Lung microvascular endothelial cell (primary cell): ENCODE results near the gene TAS2R42. TPM values are rescaled to one million over a fixed set of nuclear protein-coding genes. Genes with fewer than 3 reads are reported as not detected.
A peak's percentile ranks its signal among the peaks of the same experiment; 100 is the strongest.

ENCODE experiments used
- DNase-seq, 2 donors: peaks; one replicate each; pipeline versions ENCODE4 v3.0.0 to v3.0.0-alpha.2; 2010; ENCODE audit warnings: low read depth in 2 of 2
- total RNA-seq: library from RNA; depleted of rRNA; stranded (reverse); fragments of >200 nt; gene quantifications from 2 replicates; pipeline ENCODE4 v1.2.1, GENCODE V29; 2014

Gene TAS2R42, protein sequence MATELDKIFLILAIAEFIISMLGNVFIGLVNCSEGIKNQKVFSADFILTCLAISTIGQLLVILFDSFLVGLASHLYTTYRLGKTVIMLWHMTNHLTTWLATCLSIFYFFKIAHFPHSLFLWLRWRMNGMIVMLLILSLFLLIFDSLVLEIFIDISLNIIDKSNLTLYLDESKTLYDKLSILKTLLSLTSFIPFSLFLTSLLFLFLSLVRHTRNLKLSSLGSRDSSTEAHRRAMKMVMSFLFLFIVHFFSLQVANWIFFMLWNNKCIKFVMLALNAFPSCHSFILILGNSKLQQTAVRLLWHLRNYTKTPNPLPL
- not detected in 2 replicates for total RNA-seq

GRCh38 chr12:11186837-11187236 lies at the start of gene TAS2R42:
Gene TAS2R42, minus strand, starts transcription at chr12:11186937. Its CDS starts 0 bp downstream, at chr12:11186937.
- no peak for DNase-seq

- DNase-seq: no peak
Measured at GRCh38 chr12:11233532-11233931, 46.8 kb upstream of the TAS2R42 start.

DNA sequence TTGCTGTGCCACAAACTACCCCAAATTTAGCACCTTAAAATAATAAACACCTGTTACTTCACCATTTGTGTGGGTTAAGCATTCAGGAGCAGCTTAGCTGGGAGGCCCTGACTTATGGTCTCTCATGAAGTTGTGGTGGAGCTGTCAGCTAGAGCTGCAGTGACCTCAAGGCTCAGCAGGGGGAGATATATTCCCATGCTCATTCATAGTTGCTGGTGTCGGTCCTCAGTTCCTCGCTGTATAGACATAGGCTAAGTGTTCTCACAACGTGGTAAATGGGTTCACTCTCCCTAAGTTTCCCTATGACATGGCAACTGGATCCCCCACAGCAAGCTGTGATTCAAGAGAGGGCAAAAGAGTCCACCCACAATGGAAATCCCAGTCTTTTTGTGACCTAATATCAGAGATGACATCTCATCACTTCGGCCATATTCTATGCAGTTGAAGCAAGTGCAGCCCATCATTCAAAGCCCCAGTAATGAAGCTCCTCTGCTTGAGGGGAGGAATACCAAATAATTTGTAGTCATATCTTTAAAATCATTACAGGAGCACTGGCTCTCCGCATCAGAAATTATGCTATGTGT lies 41.7 kb upstream of the TAS2R42 start:
- peak; percentile 65 to 75 for DNase-seq

DNA sequence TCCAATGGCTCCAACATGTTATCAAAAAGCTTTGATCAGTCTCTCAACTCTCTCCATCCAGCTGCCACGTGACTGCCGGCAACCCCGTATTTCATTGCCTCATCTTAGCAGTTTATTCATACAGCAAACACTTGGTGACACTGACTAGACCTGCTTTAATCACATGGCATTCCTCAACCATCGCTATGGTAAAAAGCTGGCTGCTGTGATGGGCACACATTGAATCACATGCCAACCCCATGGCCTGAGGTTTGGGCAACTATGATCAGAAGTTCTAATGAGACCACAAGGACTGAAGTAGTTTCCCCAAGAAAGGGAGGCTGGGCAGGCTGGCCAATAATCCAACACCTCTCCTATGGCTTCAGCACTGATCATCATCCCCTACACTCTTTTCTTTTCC lies 40.6 kb upstream of the TAS2R42 start:
- DNase-seq: no peak

- no peak for DNase-seq
Measured at GRCh38 chr12:11209113-11209512, 22.4 kb upstream of the TAS2R42 start.

- no peak for DNase-seq
Measured at GRCh38 chr12:11204173-11204572, 17.4 kb upstream of the TAS2R42 start.

- no peak for DNase-seq
Measured at GRCh38 chr12:11202811-11203210, 16.1 kb upstream of the TAS2R42 start.

GRCh38 chr12:11183011-11183410 lies 3.7 kb downstream of the TAS2R42 start:
- DNase-seq: no peak

DNA sequence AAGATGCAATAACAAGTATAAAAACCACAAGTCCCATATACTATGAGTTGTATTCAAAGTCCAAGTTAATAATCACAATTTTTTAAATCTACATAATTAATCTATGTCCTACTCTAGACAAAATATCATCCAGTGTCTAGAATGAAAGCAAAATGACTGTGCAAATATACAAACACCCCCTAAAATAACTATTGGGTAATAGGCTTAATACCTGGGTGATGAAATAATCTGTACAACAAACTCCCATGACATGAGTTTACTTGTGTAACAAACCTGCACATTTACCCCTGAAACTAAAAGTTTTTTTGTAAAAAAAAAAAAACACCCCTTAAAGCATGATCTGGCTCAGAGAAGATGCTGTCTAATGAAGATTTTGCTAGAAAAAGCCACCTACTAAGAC lies 4.2 kb downstream of the TAS2R42 start:
- no peak for DNase-seq

DNA sequence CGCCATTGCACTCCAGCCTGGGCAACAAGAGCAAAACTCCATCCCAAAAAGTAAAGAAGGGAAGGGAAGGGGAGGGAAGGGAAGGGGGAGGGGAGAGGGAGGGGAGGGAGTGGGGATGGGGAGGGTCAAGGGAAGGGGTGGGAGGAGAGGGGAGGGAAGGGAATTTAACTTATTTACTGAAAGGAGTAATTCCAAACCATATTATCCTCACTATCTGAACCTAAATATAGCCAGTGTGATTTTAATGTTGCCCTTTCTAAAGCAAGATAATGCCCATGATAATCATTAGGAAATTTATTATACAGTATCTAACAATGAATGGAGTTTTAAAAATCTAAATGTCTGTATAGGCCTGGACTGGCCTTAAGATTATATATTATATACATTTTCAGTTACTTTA lies 8.5 kb downstream of the TAS2R42 start:
- DNase-seq: no peak

GRCh38 chr12:11174022-11174421 lies 12.7 kb downstream of the TAS2R42 start:
- DNase-seq: peak in 1 of 2 donors; percentile 49

DNA sequence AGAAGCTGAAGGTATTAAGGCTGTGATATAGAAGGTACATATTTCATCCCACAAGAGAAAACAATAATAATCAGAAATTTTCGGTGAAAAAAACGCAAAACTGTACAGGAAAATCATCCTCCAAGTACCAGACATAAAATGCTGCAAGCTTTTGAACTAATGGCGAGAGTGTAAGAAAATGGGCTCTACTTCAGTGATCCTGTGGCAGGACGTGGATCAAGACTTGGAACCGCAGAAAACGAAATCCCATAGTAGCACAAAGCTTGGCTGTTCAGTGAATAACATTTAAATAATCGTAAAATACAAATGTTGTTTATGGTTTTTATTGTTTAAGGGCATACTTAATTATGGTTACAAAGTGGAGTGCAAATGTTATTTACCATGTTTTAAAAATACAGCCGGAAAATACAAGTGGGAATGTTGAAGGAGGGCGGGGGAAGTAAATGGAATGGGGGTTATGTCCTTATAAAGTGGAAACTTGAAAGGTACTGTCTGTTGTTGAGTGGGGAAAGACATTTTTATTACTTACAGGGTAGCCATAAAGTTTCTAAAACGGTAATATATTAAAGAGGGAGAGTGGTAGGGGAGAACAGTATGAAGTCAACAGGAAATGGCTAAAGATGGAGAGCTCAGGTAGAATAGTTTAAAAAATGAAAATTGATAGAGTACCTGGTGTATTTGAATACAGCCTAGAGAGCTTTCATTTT lies 14.6 kb downstream of the TAS2R42 start:
- peak; percentile 26 to 50 for DNase-seq

- peak; percentile 96 to 98 for DNase-seq
Measured at GRCh38 chr12:11171145-11171968, 15.4 kb downstream of the TAS2R42 start, which contains the start of gene SMIM10L1. Gene SMIM10L1, plus strand, starts transcription at chr12:11171194. Its CDS starts 163 bp downstream, at chr12:11171357.

- no peak for DNase-seq
Measured at GRCh38 chr12:11170810-11171144, 16.0 kb downstream of the TAS2R42 start.

DNA sequence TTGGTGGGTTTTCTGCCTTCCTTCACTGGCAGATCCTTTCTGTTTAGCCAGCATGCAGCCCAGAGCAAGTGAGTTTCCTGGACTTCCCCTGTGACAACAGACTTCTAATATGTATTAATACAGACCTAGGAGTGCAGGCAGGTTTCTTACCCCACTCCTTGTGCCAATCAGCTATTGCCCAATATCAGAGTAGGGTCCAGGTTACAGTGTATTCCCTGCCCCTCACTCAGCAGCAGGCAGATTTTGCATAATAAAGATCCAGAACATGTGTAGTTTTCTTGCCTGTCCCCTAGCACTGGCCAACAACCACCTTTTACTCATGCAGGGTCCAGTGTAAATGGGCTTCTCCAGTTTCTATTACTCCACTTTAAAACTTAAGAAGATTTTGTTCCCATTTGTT lies 20.4 kb downstream of the TAS2R42 start:
- no peak for DNase-seq

DNA sequence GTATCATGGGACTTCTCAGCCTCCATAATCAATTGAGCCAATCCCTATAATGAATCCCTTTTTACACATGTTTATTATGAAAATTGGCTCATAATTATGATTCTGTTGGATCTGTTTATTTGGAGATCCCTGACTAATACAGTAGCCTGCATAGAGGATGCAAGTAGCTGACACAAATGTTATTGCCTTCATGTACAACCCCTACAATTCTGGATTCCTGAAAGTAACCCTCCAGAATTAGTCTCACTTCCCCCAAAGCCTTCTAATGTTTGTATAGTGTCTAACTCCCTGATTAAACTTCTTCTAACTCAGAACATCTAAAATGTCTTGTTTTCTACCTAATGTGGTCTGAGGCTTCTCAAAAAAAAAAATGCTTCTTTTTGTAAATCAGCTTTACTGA lies 22.4 kb downstream of the TAS2R42 start:
- no peak for DNase-seq

- no peak for DNase-seq
Measured at GRCh38 chr12:11162502-11162901, 24.2 kb downstream of the TAS2R42 start.

GRCh38 chr12:11158885-11159444 lies 27.8 kb downstream of the TAS2R42 start:
- peak in 1 of 2 donors; percentile 5 for DNase-seq

DNA sequence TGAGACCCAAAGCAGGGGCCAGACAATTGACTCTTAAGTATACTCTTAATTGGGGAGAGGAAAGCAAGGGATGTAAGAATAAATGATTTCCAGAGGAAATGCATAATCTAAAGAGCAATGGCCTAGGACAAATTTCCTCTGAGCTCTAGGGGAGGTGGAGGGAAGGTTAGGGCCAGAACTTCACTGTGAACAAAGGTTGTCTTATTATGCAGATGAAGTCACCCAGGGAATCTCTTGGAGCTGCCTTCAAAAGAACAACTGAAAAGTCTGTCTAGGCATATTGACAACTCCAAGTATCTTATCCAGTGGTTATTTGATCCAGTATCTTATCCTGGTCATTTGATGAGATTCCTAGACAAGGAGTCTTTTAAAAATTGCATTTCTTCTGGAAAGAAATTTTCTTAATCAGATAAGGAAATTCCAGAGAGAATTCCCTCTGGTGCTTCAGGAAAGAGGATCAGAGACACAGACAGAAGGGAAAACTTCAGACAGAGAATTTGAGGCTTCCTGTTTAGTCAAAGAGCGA lies 32.3 kb downstream of the TAS2R42 start:
- DNase-seq: no peak

GRCh38 chr12:11152725-11153124 lies 34.0 kb downstream of the TAS2R42 start:
- no peak for DNase-seq

- DNase-seq: no peak
Measured at GRCh38 chr12:11150832-11151231, 35.9 kb downstream of the TAS2R42 start.
